Left ventricle myocardium superior (tissue), 1 donor: ENCODE results near the gene SON. TPM values are rescaled to one million over a fixed set of nuclear protein-coding genes. Genes with fewer than 3 reads are reported as not detected.

Experiments used
- total RNA-seq: library from RNA; stranded (reverse); fragmentation: NEBNext Ultra II Directional; extraction: Animal tissue kit (Norgen Biotek cat#: 25700); gene quantifications from one replicate; pipeline ENCODE4 v1.2.1, GENCODE V29; 2021
- donor health status: DM: no; HTN: yes; CAD: no; lungs with severe emphysema.

Gene SON
- total RNA-seq, 1 donor from 2014 or later, result 141 TPM

Other genes starting within 250 kb of the SON start
- 23.6 TPM for gene IFNAR1, start 218.1 kb upstream of the SON start, total RNA-seq
- 35.1 TPM for gene IFNGR2, start 139.6 kb upstream of the SON start, total RNA-seq
- gene TMEM50B, start 63.1 kb upstream of the SON start, total RNA-seq, result 32.8 TPM
- 6.7 TPM for gene DNAJC28, start 51.3 kb upstream of the SON start, total RNA-seq
- 33.4 TPM for gene GART, start 921 bp upstream of the SON start, total RNA-seq
- gene DONSON, start 45.6 kb downstream of the SON start, total RNA-seq, result 7.6 TPM
- gene CRYZL1, start 98.7 kb downstream of the SON start, total RNA-seq, result 25.2 TPM
- gene ITSN1, start 99.5 kb downstream of the SON start, total RNA-seq, result 44.4 TPM